ENCODE results near the gene ZNF408. TPM values are rescaled to one million over a fixed set of nuclear protein-coding genes. Genes with fewer than 3 reads are reported as not detected.

Gene ZNF408
- total RNA-seq, 1 experiment from 2014 or later = 15.2 TPM

GRCh38 chr11:46745995-46746394, 45.2 kb downstream of the ZNF408 start (continued):
- TF ChIP-seq, protein P1, sequence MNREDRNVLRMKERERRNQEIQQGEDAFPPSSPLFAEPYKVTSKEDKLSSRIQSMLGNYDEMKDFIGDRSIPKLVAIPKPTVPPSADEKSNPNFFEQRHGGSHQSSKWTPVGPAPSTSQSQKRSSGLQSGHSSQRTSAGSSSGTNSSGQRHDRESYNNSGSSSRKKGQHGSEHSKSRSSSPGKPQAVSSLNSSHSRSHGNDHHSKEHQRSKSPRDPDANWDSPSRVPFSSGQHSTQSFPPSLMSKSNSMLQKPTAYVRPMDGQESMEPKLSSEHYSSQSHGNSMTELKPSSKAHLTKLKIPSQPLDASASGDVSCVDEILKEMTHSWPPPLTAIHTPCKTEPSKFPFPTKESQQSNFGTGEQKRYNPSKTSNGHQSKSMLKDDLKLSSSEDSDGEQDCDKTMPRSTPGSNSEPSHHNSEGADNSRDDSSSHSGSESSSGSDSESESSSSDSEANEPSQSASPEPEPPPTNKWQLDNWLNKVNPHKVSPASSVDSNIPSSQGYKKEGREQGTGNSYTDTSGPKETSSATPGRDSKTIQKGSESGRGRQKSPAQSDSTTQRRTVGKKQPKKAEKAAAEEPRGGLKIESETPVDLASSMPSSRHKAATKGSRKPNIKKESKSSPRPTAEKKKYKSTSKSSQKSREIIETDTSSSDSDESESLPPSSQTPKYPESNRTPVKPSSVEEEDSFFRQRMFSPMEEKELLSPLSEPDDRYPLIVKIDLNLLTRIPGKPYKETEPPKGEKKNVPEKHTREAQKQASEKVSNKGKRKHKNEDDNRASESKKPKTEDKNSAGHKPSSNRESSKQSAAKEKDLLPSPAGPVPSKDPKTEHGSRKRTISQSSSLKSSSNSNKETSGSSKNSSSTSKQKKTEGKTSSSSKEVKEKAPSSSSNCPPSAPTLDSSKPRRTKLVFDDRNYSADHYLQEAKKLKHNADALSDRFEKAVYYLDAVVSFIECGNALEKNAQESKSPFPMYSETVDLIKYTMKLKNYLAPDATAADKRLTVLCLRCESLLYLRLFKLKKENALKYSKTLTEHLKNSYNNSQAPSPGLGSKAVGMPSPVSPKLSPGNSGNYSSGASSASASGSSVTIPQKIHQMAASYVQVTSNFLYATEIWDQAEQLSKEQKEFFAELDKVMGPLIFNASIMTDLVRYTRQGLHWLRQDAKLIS (CRISPR knock-in tag; IDR thresholded peaks at IDR 0.05; ENCODE audit: borderline replicate concordance) = no peak
- TF ChIP-seq, protein P2, sequence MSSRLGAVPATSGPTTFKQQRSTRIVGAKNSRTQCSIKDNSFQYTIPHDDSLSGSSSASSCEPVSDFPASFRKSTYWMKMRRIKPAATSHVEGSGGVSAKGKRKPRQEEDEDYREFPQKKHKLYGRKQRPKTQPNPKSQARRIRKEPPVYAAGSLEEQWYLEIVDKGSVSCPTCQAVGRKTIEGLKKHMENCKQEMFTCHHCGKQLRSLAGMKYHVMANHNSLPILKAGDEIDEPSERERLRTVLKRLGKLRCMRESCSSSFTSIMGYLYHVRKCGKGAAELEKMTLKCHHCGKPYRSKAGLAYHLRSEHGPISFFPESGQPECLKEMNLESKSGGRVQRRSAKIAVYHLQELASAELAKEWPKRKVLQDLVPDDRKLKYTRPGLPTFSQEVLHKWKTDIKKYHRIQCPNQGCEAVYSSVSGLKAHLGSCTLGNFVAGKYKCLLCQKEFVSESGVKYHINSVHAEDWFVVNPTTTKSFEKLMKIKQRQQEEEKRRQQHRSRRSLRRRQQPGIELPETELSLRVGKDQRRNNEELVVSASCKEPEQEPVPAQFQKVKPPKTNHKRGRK (CRISPR knock-in tag; IDR thresholded peaks at IDR 0.05; ENCODE audit: borderline replicate concordance) = no peak
- TF ChIP-seq TEAD4 (CRISPR knock-in tag; IDR thresholded peaks at IDR 0.05) (no peak), ZNF532 (CRISPR knock-in tag; IDR thresholded peaks at IDR 0.05; ENCODE audit: borderline replicate concordance) (no peak)

DNA sequence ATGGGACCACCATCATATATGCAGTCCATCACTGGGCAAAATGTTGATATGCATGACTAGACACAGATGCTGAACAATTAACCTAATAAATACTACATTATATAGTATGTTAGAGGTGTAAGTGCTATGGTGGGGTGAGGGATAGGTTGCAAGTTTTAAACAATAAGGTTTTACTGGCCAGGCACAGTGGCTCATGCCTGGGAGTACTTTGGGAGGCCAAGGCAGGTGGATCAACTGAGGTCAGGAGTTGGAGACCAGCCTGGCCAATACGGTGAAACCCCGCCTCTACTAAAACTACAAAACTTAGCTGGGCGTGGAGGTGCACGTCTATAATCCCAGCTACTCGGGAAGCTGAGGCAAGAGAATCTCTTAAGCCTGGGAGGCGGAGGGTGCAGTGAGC, 46.3 kb downstream of the ZNF408 start:
- no peaks in the 10 kb centered on the region for H3K27me3 Mint-ChIP-seq (ENCODE audit: low read depth)
- ATAC-seq (no peak), DNase-seq (ENCODE audit: low spot score) (no peak)
- H3K36me3 Mint-ChIP-seq = peaks cover 83% of the 10 kb centered on the region
- H3K4me3 Mint-ChIP-seq = no peak overlapping the region
- no peak for TF ChIP-seq OVOL2 (CRISPR knock-in tag; IDR thresholded peaks at IDR 0.05; ENCODE audit: borderline replicate concordance)
- TF ChIP-seq ZNF416 (CRISPR knock-in tag; IDR thresholded peaks at IDR 0.05) = no peak
- TF ChIP-seq, protein P3, sequence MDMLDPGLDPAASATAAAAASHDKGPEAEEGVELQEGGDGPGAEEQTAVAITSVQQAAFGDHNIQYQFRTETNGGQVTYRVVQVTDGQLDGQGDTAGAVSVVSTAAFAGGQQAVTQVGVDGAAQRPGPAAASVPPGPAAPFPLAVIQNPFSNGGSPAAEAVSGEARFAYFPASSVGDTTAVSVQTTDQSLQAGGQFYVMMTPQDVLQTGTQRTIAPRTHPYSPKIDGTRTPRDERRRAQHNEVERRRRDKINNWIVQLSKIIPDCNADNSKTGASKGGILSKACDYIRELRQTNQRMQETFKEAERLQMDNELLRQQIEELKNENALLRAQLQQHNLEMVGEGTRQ (CRISPR knock-in tag; IDR thresholded peaks at IDR 0.05) = no peak
- TF ChIP-seq CREM (CRISPR knock-in tag; IDR thresholded peaks at IDR 0.05) = no peak
- TF ChIP-seq, protein P4, sequence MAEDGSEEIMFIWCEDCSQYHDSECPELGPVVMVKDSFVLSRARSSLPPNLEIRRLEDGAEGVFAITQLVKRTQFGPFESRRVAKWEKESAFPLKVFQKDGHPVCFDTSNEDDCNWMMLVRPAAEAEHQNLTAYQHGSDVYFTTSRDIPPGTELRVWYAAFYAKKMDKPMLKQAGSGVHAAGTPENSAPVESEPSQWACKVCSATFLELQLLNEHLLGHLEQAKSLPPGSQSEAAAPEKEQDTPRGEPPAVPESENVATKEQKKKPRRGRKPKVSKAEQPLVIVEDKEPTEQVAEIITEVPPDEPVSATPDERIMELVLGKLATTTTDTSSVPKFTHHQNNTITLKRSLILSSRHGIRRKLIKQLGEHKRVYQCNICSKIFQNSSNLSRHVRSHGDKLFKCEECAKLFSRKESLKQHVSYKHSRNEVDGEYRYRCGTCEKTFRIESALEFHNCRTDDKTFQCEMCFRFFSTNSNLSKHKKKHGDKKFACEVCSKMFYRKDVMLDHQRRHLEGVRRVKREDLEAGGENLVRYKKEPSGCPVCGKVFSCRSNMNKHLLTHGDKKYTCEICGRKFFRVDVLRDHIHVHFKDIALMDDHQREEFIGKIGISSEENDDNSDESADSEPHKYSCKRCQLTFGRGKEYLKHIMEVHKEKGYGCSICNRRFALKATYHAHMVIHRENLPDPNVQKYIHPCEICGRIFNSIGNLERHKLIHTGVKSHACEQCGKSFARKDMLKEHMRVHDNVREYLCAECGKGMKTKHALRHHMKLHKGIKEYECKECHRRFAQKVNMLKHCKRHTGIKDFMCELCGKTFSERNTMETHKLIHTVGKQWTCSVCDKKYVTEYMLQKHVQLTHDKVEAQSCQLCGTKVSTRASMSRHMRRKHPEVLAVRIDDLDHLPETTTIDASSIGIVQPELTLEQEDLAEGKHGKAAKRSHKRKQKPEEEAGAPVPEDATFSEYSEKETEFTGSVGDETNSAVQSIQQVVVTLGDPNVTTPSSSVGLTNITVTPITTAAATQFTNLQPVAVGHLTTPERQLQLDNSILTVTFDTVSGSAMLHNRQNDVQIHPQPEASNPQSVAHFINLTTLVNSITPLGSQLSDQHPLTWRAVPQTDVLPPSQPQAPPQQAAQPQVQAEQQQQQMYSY (CRISPR knock-in tag; IDR thresholded peaks at IDR 0.05) = no peak
- no peak for TF ChIP-seq PREB (CRISPR knock-in tag; IDR thresholded peaks at IDR 0.05; ENCODE audit: borderline replicate concordance)
- TF ChIP-seq, protein P5, sequence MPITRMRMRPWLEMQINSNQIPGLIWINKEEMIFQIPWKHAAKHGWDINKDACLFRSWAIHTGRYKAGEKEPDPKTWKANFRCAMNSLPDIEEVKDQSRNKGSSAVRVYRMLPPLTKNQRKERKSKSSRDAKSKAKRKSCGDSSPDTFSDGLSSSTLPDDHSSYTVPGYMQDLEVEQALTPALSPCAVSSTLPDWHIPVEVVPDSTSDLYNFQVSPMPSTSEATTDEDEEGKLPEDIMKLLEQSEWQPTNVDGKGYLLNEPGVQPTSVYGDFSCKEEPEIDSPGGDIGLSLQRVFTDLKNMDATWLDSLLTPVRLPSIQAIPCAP (CRISPR knock-in tag; IDR thresholded peaks at IDR 0.05) = no peak
- ChIA-PET POLR2A (no interaction called here), CTCF (interaction anchor here (0.7 kb wide), 1 partner anchor 40 kb away, joined by 4 read pairs; no protein-coding TSS in a partner anchor)
- no peaks in the 10 kb centered on the region; the same call in 1 of the 2 replicates for H3K4me1 Mint-ChIP-seq
- no peak overlapping the region for H3K27ac Mint-ChIP-seq
- H3K9me3 Mint-ChIP-seq = no peaks in the 10 kb centered on the region
